NCI-H446 treated with DMSO at 0.1 percent for 48 hours (cell line): ENCODE measurements around the gene EXTL2.
A peak's percentile ranks its signal among the peaks of the same experiment; 100 is the strongest.
"Not testable (repeated sequence)": the region's sequence is repeated elsewhere in the genome, so short reads cannot be mapped to it uniquely, and the experiment has no call there.

Source experiments
- DNase-seq: peaks from one replicate; lab custom pipeline; 2025; lab: John Stamatoyannopoulos, UW

EXTL2 gene

DNA sequence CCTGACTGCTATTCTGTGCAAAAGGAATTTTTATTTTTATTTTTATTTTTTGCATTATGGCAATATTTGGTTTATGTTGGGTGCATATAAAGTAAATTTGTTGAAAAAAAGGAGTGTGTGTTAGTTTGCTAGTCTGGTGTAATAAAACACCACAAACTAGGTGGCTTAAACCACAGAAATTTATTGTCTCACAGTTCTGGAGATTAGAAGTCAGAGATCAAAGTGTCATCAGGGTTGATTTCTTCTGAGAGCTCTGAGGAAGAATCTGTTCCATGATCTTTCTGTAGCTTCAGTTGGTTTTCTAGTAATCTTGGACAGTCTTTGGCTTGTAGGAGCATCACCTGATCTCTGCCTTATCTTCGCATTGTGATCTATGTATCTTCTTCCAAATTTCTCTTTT is 7.7 kb upstream of the EXTL2 start:
- no peak for DNase-seq

GRCh38 chr1:100896481-100896982 is 1.9 kb upstream of the EXTL2 start:
- peak; percentile 16 for DNase-seq

DNA sequence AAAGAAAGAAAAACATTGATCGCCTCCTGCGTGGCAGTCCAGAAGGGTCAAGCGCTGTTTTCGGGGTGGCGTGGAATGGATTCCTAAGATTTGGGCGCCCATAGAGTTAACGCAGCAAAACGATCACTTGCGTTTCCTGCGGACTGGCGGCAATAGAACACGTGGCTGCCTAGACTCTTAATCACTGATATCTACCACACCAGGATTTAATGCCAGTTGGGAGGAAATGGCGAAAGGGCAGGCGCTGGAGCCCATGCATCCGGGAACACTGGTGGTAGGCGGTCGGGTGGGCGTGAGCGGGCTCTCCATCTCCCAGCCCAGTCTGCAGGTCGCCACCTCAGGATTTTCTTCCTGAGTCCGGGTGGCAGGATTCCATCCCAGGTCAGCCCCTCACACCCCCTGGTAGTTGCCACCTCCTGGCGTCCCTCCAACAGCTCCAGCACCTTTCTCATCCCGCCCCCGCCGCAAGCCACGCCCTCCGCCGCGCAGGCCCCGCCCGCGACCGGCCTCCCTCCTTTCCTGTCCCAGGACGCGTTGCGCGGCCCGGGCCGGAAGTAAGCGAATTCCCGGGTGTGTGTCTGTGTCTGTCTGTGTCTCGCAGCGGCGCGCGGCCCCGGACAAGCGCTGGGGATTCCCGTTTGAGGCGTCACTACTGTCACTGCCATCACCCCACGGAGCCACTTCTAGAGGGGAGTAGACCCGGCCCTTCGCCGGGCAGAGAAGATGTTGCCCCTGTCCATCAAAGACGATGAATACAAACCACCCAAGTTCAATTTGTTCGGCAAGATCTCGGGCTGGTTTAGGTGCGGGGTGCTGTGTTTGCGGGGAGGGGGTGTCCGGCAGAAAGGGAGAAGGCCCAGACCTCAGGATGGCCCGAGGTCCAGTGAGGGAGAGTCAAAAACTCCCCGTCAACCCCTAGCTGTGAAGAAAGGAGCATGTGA is 1.2 kb upstream of the EXTL2 start, which contains the start of gene SLC30A7:
Gene SLC30A7, plus strand, starts transcription at position 551 of the 941 bp plus-strand sequence. Its CDS starts 173 bp downstream, at position 724.
- DNase-seq: peak; percentile 86

GRCh38 chr1:100893718-100894117 is 924 bp downstream of the EXTL2 start:
- DNase-seq: no peak

GRCh38 chr1:100892554-100892953 is 2.1 kb downstream of the EXTL2 start:
- no peak for DNase-seq

DNA sequence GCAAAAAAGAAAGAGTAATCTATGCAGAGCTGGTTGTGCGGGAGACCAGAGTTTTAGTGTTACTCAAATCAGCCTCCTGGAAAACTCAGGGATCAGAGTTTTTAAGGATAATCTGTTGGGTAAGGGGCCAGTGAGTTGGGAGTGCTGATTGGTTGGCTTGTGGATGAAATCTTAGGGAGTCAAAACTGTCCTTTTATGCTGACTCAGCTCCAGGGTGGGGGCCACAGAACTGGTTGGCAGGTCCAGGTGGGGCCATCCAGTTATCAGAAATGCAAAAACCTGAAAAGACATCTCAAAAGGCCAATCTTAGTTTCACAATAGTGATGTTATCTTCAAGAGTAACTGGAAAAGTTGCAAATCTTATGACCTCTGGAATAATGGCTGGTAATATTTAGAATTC is 3.3 kb downstream of the EXTL2 start:
- DNase-seq: no peak

DNA sequence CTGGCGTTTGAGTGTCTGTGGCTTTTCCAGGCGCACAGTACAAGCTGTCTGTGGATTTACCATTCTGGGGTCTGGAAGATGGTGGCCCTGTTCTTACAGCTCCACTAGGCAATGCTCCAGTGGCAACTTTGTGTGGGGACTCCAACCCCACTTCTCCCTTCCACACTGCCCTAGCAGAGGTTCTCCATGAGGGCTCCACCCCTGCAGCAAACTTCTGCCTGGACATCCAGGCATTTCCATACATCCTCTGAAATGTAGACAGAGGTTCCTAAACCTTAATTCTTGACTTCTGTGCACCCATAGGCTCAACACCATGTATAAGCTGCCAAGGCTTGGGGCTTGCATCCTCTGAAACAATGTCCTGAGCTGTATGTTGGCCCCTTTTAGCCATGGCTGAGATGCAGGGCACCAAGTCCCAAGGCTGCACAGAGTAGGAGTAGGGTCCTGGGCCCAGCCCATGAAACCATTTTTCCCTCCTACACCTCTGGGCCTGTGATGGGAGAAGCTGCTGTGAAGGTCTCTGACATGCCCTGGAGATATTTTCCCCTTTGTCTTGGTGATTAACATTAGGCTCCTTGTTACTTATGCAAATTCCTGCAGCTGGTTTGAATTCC is 4.7 kb downstream of the EXTL2 start:
- not testable (repeated sequence) for DNase-seq

DNA sequence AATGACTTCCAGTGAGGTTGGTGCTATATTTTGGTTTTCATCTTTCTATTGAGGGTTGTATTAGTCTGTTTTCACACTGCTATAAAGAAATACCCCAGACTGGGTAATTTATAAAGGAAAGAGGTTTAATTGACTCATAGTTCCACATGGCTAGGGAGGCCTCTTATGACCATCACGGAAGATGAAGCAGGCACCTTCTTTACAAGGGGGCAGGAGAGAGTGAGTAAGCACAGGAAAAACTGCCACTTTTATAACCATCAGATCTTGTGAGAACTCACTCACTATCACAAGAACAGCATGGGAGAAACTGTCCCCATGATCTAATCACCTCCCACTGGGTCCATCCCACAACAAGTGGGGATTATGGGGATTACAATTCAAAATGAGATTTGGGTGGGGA is 5.6 kb downstream of the EXTL2 start:
- DNase-seq: not testable (repeated sequence)

DNA sequence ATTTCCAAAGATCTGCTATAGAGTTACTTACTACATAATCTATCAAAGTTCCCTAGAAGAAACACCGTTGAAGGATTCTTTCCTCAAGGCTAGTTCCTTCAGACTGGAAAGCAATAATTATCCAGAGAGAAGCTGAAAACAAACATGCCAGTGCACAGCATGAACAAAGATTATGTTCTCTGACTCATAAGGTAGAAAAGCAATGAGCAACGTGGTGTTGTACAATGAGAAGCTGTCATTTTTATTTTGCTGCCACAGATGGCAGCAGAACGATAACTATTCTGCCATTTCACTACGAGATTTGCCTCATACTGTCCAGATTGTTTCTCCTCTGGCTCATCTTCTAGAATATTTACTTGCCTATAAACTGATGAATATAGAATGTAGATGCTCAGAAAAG is 10.7 kb downstream of the EXTL2 start:
- peak; percentile 41 for DNase-seq

DNA sequence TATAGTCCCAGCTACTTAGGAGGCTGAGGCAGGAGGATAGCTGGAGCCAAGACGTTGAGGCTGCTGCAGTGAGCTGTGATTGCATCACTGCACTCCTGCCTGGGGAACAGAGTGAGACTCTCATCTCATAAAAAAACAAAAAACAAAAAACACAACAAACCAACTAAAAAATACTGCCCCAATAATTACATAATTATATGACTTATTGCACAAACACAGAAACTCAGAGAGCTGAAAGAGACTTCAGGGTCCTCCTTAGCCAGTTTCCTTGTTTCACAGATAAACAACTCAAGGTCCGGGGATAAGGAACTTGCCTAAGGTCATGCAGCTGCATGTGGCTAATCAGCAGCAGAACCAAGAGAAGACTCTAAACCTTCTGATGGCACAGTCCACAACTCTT is 11.9 kb downstream of the EXTL2 start:
- no peak for DNase-seq

DNA sequence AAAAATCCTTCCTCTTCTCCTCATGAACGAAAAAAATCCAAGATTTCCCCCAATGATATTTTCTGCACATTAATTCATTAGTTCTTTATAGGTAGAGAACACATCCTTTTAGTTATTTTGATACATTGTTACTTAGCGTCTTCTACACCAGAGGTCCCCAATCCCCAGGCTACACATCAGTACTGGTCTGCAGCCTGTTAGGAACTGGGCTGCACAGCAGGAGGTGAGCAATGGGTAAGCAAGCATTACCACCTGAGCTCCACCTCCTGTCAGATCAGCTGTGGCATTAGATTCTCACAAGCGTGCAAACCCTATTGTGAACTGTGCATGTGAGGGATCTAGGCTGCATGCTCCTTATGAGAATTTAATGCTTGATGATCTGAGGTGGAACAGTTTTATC is 13.0 kb downstream of the EXTL2 start:
- DNase-seq: no peak

DNA sequence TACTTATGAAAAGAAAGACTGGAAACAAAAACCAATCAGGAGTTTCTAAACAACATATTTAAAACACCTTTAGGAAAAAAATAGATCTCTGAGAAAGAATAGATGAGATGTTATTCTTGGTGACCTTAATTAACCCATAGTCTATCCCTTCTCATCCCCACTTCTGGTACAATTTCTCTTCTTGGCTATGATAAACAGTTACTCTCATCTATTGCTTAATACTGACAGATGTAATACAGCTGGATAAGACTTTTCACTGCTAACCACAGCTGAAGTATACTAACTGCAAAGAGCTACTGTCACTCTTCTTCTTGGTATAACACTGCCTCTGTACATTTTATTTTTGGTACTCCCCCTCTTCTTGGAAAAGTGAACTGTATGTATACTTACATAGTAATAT is 15.2 kb downstream of the EXTL2 start:
- DNase-seq: no peak

DNA sequence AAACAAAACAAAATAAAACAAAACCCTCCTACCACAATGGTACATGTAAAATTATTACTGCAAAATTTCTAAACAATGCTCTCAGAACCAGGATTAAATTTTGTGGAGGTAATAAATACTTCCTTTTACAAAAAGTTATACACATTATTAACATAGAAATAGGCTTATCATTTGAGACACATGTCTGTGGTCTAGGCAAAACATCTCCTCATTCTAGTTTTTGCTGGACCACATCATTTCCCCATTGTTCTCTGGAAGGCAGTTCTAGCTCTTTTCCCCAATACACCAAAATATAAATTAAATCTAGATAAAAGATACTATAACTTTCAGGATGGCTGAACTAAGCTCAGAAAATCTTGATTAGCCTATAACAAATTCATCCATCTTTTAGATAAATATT is 18.4 kb downstream of the EXTL2 start:
- no peak for DNase-seq

DNA sequence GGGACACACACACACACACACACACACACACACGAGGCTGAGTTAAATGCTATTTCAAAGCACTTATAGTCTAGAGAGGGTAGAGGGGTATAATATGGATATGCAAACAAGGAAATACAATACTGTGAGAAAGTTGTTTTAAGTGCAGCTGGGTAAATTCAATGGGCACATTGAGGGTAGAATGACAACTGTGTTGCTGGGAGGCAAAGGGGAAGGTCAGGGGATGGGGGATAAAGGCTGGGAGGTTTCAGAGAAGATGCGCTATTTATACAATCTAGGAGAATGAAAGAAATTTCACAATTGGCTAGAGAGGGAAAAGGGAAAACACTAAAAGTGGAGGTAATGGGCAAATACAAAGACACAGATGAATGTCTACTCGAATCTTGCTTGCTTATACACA is 19.4 kb downstream of the EXTL2 start:
- no peak for DNase-seq

DNA sequence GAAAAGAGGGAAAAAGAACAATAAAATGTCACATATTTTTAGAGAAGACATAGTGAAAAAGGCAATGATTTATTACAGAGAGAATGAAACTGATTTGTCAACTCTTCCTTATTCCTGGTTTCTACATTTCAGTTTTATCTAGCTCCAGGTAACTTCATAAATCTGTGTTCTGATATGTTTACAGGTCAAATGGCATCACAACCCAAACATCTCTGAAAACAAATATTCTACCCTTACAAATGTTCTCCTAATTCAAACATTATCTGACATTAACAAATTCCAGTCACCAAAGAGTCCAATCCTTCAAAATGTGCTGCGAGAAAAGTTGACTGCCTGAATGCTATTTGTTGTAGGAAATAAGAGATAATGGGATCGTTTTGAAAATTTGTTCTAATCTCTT is 20.2 kb downstream of the EXTL2 start:
- no peak for DNase-seq

DNA sequence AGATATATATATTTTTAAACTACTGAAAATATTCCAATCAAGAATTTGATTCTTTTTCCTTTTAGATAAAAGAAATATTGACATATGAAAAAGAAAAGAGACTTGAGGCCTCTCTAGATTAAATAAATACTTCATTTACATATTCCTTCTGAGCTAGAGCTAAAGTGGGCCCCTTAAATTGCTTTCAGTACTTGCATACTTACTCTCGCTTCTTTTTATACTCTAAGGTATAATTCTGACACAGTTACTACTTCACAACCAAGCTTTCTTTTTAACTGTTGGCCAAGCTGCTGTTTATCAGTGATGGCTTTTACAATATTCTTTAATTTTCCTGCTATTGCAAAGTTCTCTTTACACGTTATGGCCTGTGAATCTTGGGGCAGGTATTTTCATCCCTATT is 24.6 kb downstream of the EXTL2 start:
- no peak for DNase-seq

DNA sequence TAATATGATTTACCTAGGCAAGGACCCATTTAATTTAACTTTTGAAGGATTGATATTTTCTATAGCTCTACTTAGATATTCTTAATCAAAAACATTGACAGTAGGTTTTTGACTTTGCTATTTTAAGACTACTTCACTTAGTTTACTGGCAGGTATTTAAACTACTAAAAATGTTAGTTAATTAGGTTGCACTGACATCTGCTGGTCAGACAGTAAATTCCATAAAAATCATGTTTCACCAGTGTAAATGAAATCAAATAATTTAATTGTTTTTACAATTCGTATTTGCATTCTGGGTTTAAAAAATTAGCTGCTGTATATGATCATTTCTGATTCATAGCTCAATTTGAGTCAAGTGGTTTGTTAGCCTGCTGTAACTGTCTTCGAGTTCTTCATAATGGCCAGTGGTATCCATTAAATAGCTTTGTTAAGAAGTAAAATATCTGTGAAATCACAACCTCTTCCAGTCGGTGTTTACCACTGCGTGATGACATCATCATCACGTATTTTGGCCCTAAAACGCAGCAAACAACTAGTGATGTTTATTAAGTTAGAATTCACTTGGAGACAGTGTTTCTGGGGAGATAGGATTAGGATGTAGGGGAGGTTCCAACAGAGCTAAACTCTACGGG is 26.2 kb downstream of the EXTL2 start:
- DNase-seq: peak; percentile 16

DNA sequence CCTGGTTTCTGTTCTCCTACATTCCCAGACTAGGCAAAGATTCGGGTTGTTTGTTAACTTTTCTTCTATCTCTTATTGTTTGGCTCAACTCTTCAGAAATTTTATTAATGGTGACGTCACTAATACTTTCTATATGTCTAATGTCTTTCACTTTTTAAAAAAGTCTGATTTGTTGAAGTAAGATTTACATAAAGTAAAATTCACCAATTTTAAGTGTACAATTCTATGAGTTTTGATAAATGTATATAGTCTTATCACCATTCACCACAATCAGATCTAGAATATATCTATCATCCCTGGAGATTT is 27.8 kb downstream of the EXTL2 start:
- no peak for DNase-seq

DNA sequence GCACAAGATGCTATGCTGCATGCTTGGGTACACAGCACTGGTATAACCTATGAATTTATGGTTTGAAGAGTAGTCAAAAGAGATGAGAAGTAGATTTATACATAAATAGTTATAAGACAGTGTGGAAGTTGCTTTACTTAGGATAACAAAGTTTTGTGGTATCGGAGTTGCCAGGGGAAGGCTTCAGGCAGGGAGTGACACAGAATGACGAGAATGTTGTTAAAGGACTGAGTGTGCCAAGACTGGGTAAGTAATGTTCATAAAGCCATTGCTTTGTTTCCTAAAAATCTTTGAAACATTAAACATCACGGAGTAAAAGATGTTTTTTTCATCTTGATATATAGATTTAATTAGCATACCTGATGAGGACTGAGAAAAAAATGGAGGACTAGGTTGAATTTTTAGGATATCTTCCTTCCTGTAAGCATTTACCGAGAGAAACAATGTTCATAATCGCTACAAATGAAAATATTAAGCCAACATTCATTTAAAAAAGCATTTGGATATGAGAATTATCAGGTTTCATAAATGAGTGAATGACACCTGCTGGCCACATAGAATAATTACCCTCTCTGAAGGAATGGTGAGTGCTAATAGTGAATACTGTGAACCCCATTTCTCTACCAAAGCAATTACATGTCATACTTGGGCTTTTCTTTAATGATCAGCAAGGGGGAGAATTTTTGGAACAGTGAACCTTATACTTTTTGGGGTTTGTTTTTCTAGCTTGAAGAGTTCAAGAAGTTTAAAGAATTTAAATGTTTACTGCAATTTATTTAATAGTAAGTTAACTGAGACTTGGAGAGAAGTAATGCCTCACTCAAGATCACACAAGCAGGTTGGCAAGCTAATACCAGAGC is 28.4 kb downstream of the EXTL2 start:
- peak; percentile 13 for DNase-seq

GRCh38 chr1:100862591-100862990 is 32.1 kb downstream of the EXTL2 start:
- no peak for DNase-seq

- DNase-seq: no peak
Observed at GRCh38 chr1:100861379-100861778, 33.3 kb downstream of the EXTL2 start.

DNA sequence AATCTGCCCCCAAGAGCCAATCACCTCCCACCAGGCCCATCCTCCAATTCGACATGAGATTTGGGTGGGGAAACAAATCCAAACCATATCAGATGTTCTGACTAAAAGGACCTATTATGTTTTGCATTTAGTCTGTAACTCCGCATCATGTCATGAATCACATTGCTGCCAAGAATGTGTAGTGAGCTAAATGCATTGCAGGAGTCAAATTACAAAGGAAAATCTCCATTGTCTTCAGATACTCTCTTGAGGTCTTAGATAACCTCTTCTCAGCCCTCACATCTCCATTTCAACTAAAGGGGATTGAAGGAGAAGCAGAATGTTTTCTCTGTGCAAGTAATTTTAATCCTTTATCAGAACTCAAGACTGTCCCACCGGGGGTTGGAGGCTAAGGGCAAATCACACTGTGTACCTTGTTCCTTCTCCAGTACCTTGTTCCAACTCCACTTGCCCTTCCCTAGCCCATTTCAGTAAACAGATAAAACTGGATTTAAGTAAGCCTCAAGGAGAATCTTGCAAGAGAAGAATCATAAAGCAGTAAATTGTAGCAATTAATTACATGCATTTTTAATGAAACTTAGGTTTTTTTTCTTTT is 34.1 kb downstream of the EXTL2 start:
- no peak for DNase-seq
